ENCODE measurements around the gene POU6F2. TPM values are rescaled to one million over a fixed set of nuclear protein-coding genes. Genes with fewer than 3 reads are reported as not detected.

Gene POU6F2
- total RNA-seq, 1 experiment from 2014 or later, result not detected

GRCh38 chr7:38953971-38954370 is 23.7 kb upstream of the POU6F2 start:
- no TSS peak for BruUV-seq (replicated peaks)
- no peaks in the 10 kb centered on the region for H3K36me3 ChIP-seq (ENCODE audit: control insufficient read depth, insufficient read depth, low read length)
- H3K27ac ChIP-seq (ENCODE audit: low read length), result no peak overlapping the region
- H3K27me3 ChIP-seq (ENCODE audit: control insufficient read depth, insufficient read depth, low read length), result peaks cover 13% of the 10 kb centered on the region
- no peak for ATAC-seq
- H3K9me3 ChIP-seq (ENCODE audit: control insufficient read depth, insufficient read depth, low read depth, low read length), result no peaks in the 10 kb centered on the region
- H3K4me1 ChIP-seq (ENCODE audit: control insufficient read depth, insufficient read depth, low read length), result no peaks in the 10 kb centered on the region
- no peak overlapping the region for H3K4me3 ChIP-seq (ENCODE audit: low read depth in 2 of 2, low read length in 2 of 2)
- intact Hi-C loops (cut with micrococcal nuclease; ENCODE audit: unreplicated experiment) (no loop called here), in situ Hi-C loops (cut with HindIII; ENCODE audit: low pct_unique_long_range_greater_than_20kb, low sequenced_read_pairs) (no loop called here)
- TF ChIP-seq POLR2AphosphoS5 (IDR thresholded peaks at IDR 0.05; ENCODE audit: low read depth, low read length) (no peak), SIN3A (IDR thresholded peaks at IDR 0.05; ENCODE audit: borderline replicate concordance, insufficient read depth, low read depth, low read length) (no peak), REST (IDR thresholded peaks at IDR 0.05; ENCODE audit: insufficient read depth in 1 of 2, low read depth in 2 of 2, low read length in 1 of 2) (no peak), TCF7L2 (IDR thresholded peaks at IDR 0.05; ENCODE audit: low read depth, low read length) (no peak)
- TF ChIP-seq, protein P1, sequence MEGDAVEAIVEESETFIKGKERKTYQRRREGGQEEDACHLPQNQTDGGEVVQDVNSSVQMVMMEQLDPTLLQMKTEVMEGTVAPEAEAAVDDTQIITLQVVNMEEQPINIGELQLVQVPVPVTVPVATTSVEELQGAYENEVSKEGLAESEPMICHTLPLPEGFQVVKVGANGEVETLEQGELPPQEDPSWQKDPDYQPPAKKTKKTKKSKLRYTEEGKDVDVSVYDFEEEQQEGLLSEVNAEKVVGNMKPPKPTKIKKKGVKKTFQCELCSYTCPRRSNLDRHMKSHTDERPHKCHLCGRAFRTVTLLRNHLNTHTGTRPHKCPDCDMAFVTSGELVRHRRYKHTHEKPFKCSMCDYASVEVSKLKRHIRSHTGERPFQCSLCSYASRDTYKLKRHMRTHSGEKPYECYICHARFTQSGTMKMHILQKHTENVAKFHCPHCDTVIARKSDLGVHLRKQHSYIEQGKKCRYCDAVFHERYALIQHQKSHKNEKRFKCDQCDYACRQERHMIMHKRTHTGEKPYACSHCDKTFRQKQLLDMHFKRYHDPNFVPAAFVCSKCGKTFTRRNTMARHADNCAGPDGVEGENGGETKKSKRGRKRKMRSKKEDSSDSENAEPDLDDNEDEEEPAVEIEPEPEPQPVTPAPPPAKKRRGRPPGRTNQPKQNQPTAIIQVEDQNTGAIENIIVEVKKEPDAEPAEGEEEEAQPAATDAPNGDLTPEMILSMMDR (IDR thresholded peaks at IDR 0.05), result no peak
- DNase-seq (ENCODE audit: low read depth, low spot score), result no peak
- ChIA-PET CTCF (no interaction called here), POLR2A (no interaction called here)

DNA sequence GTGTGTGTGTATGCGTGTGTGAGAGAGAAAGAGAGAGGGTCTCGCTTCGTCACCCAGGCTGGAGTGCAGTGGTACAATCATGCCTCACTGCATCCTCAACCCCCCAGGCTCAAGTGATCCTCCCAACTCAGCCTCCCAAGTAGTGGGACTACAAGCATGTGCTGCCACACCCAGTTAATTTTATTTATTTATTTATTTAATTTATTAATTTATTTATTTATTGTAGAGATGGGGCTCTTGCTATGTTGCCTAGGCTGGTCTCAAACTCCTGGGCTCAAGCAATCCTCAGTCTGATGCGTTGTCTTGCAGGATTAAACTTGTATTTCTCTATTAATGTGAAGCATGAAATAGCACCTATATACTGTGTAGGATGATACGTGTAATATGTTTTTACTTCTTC is 21.8 kb upstream of the POU6F2 start:
- TF ChIP-seq POLR2AphosphoS5 (IDR thresholded peaks at IDR 0.05; ENCODE audit: low read depth, low read length) (no peak), SIN3A (IDR thresholded peaks at IDR 0.05; ENCODE audit: borderline replicate concordance, insufficient read depth, low read depth, low read length) (no peak), REST (IDR thresholded peaks at IDR 0.05; ENCODE audit: insufficient read depth in 1 of 2, low read depth in 2 of 2, low read length in 1 of 2) (no peak), TCF7L2 (IDR thresholded peaks at IDR 0.05; ENCODE audit: low read depth, low read length) (no peak)
- TF ChIP-seq, protein P1 (IDR thresholded peaks at IDR 0.05), result no peak
- POLR2A ChIA-PET, result no interaction called here
- intact Hi-C loops (cut with micrococcal nuclease; ENCODE audit: unreplicated experiment), result no loop called here
- in situ Hi-C loops (cut with HindIII; ENCODE audit: low pct_unique_long_range_greater_than_20kb, low sequenced_read_pairs), result no loop called here
- H3K9me3 ChIP-seq (ENCODE audit: control insufficient read depth, insufficient read depth, low read depth, low read length), result no peaks in the 10 kb centered on the region
- CTCF ChIA-PET, result no interaction called here
- ATAC-seq (no peak), DNase-seq (ENCODE audit: low read depth, low spot score) (no peak)
- no peaks in the 10 kb centered on the region for H3K4me1 ChIP-seq (ENCODE audit: control insufficient read depth, insufficient read depth, low read length)
- no TSS peak for BruUV-seq (replicated peaks)
- no peak overlapping the region for H3K4me3 ChIP-seq (ENCODE audit: low read depth in 2 of 2, low read length in 2 of 2)
- H3K27ac ChIP-seq (ENCODE audit: low read length), result no peak overlapping the region
- H3K27me3 ChIP-seq (ENCODE audit: control insufficient read depth, insufficient read depth, low read length), result peaks cover 13% of the 10 kb centered on the region
- H3K36me3 ChIP-seq (ENCODE audit: control insufficient read depth, insufficient read depth, low read length), result no peaks in the 10 kb centered on the region
